ENCODE measurements around the gene LRRC32.

DNA sequence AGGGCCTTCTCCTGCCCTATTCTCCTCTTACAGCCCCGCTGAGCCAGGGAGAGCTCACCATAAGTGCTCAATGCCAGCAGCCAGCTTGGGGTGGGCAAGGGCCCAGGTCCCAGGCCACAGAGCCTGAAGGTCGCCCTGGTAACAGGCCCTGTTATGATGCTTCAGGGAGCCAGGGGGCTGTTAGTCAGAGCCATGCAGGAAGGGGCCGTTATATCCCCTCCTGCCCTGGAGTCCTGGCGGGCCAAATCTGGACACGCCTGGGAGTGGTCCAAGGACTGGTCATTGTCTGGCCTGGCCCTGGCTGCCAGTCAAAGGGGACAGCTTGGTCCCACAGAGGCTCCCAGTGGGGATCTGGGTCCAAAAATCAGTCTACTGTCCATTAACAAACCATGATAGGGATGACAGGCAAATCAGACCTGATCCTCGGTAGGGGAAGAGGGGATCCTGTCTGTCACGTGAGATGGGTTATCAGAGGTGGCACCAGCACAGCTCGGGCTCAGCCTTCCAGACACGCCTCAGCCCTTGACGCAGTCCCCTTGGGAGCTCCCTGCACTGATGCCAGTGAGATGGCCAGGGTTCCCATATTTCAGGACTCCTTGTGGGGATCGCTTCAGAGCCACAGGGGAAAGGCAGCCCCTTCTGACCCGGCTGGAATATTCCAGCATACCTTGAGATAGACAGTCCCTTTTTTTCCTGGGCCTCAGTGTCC lies 55.9 kb downstream of the LRRC32 start:
- TF ChIP-seq, protein P1, sequence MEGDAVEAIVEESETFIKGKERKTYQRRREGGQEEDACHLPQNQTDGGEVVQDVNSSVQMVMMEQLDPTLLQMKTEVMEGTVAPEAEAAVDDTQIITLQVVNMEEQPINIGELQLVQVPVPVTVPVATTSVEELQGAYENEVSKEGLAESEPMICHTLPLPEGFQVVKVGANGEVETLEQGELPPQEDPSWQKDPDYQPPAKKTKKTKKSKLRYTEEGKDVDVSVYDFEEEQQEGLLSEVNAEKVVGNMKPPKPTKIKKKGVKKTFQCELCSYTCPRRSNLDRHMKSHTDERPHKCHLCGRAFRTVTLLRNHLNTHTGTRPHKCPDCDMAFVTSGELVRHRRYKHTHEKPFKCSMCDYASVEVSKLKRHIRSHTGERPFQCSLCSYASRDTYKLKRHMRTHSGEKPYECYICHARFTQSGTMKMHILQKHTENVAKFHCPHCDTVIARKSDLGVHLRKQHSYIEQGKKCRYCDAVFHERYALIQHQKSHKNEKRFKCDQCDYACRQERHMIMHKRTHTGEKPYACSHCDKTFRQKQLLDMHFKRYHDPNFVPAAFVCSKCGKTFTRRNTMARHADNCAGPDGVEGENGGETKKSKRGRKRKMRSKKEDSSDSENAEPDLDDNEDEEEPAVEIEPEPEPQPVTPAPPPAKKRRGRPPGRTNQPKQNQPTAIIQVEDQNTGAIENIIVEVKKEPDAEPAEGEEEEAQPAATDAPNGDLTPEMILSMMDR (IDR thresholded peaks at IDR 0.05; ENCODE audit: poor library complexity, severe bottlenecking): no peak
- TF ChIP-seq EZH2 (IDR thresholded peaks at IDR 0.05; ENCODE audit: borderline replicate concordance, insufficient read depth, low read length, poor library complexity, severe bottlenecking): no peak

Measured in neural cell (in vitro differentiated cells).